Transverse colon (tissue), 3 donors: ENCODE results near the gene BCL11B.

ENCODE experiments used
- CTCF ChIP-seq, 5 experiments: fragments of 200-600 bp in 3 of 5; fragments of 450-650 bp in 2 of 5; sonication (generic) in 3 of 5; IDR thresholded peaks; 1 replicate in 2 of 5; 2 replicates in 3 of 5; pipeline ENCODE4 v1.5.1; 2016 to 2017; ENCODE audit warnings: antibody characterized with exemption in 5 of 5, inconsistent platforms in 3 of 5, mild to moderate bottlenecking in 2 of 5, moderate library complexity in 1 of 5
- POLR2A ChIP-seq: fragments of 450-650 bp; IDR thresholded peaks from one replicate; pipeline ENCODE4 v1.6.1; 2016; ENCODE audit warnings: antibody characterized with exemption, mild to moderate bottlenecking, moderate library complexity

- TF ChIP-seq CTCF (IDR thresholded peaks at IDR 0.05), result no peak
- no peak for TF ChIP-seq POLR2A
Measured at GRCh38 chr14:99273766-99274345, 1.9 kb upstream of the BCL11B start.
